Measurements from ENCODE around the gene UMODL1.

The UMODL1 gene

DNA sequence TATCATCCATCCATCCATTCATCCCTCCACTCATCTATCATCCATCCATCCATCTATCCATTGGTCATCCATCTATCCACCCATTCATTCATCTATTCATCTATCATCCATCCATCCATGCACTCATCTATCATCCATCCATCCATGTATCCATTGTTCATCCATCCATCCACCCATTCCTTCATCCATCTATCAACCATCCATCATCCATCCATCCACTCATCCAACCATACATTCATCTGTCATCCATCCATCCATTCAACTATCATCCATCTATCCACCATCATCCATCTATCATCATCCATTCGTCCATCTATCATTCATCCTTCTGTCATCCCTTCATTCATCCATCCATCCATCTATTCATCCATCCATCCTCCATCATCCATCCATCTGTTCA is 61.1 kb downstream of the UMODL1 start:
- Histone ChIP-seq H3K27me3 (peaks cover 11% of the 10 kb centered on the region), H3K27ac (no peak overlapping the region), H3K4me1 (ENCODE audit: control insufficient read depth in 1 of 2, insufficient read depth in 1 of 2, low read depth in 1 of 2, low read length in 1 of 2) (no peaks in the 10 kb centered on the region), H3K4me3 (ENCODE audit: low read depth in 1 of 2, low read length in 1 of 2) (no peak overlapping the region), H3K36me3 (no peaks in the 10 kb centered on the region), H3K9me3 (no peaks in the 10 kb centered on the region)
- TF ChIP-seq, protein P1, sequence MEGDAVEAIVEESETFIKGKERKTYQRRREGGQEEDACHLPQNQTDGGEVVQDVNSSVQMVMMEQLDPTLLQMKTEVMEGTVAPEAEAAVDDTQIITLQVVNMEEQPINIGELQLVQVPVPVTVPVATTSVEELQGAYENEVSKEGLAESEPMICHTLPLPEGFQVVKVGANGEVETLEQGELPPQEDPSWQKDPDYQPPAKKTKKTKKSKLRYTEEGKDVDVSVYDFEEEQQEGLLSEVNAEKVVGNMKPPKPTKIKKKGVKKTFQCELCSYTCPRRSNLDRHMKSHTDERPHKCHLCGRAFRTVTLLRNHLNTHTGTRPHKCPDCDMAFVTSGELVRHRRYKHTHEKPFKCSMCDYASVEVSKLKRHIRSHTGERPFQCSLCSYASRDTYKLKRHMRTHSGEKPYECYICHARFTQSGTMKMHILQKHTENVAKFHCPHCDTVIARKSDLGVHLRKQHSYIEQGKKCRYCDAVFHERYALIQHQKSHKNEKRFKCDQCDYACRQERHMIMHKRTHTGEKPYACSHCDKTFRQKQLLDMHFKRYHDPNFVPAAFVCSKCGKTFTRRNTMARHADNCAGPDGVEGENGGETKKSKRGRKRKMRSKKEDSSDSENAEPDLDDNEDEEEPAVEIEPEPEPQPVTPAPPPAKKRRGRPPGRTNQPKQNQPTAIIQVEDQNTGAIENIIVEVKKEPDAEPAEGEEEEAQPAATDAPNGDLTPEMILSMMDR (IDR thresholded peaks at IDR 0.05): no peak

DNA sequence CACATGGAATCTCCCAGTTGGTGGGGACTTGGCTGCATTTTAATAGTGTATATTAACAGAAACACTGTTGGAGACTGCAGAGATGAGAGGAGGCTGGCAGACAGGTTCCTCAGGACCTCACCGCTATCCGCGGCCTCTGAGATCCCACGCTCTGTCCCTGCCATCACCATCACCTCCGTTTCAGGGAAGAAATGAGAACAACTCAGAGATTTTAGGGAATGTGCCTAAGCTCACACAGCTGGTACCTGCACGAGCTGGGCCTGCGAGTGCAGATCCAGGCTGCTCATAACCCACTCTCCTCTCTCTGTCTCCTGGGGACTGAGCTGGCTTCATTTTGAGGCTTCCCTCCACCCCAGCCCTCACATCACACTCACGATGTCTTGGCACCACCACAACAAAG is 62.0 kb downstream of the UMODL1 start:
- TF ChIP-seq, protein P1 (IDR thresholded peaks at IDR 0.05): no peak
- no peaks in the 10 kb centered on the region for H3K9me3 ChIP-seq
- no peak overlapping the region for H3K27ac ChIP-seq
- no peaks in the 10 kb centered on the region for H3K4me1 ChIP-seq (ENCODE audit: control insufficient read depth in 1 of 2, insufficient read depth in 1 of 2, low read depth in 1 of 2, low read length in 1 of 2)
- H3K36me3 ChIP-seq: no peaks in the 10 kb centered on the region
- H3K27me3 ChIP-seq: peaks cover 2% of the 10 kb centered on the region
- H3K4me3 ChIP-seq (ENCODE audit: low read depth in 1 of 2, low read length in 1 of 2): no peak overlapping the region

DNA sequence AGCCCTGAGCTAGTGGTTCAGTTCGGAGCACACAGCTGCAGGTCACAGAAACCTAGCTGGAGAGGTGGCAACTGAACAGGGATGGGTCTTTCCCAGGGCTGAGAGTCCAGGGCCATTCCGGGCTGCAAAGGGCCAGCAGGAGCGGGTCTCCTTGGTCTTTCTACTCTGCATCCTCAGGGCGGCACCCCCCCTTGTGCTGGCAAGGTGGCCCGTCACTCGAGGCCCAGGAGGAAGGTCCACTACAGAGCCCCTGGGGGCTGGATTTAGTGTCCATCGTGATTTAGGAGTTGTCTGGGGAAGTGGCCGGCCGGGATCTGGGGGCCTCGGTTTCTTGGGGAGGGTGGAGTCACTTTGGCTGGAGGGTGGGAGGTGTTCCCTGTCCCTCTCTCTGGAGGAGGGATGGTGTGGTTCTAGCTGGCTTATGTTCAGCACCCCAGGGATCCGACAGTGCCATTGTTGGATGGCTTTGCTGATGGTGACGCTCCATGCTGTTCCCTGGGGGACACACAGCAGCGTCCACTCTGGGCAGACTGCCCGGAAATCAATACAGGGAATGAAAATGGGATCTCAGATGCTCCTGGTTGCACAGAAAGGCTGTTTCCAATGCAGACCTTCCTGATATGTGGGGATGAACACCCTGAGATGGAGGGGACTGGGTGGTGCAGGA is 64.4 kb downstream of the UMODL1 start:
- no peaks in the 10 kb centered on the region for H3K4me1 ChIP-seq (ENCODE audit: control insufficient read depth in 1 of 2, insufficient read depth in 1 of 2, low read depth in 1 of 2, low read length in 1 of 2)
- peaks cover 7% of the 10 kb centered on the region for H3K27me3 ChIP-seq
- H3K4me3 ChIP-seq (ENCODE audit: low read depth in 1 of 2, low read length in 1 of 2): no peak overlapping the region
- no peaks in the 10 kb centered on the region for H3K9me3 ChIP-seq
- H3K36me3 ChIP-seq: no peaks in the 10 kb centered on the region
- no peak overlapping the region for H3K27ac ChIP-seq
- TF ChIP-seq, protein P1 (IDR thresholded peaks at IDR 0.05): no peak

DNA sequence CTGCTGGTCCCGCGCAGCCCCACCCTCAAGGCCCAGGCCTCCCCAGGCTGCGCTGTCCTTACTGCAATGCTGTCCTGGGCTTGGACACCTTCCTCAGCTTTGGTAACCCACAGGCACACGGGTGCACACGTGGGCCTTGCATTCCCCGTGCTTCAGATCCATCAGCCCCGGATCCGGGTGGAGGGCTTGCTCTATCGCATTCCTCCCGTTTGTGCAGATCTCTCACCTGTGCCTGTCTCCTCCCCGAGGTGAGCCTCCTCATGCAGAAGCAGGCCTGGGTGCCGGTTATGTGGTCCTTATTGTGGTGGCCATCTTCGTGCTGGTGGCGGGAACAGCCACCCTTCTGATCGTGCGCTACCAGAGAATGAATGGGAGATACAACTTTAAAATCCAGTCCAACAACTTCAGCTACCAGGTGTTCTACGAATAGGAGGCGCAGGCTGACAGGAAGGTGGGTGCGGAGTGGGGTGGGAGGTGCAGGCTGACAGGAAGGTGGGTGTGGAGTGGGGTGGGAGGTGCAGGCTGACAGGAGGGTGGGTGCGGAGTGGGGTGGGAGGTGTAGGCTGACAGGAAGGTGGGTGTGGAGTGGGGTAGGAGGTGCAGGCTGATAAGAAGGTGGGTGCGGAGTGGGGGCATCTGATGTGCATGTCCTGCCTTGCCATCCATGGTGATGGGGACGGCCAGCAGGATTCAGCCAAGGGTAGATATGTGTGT is 66.2 kb downstream of the UMODL1 start:
- H3K4me1 ChIP-seq (ENCODE audit: control insufficient read depth in 1 of 2, insufficient read depth in 1 of 2, low read depth in 1 of 2, low read length in 1 of 2): no peaks in the 10 kb centered on the region
- H3K9me3 ChIP-seq: no peaks in the 10 kb centered on the region
- H3K27ac ChIP-seq: no peak overlapping the region
- H3K27me3 ChIP-seq: peaks cover 23% of the 10 kb centered on the region
- no peaks in the 10 kb centered on the region for H3K36me3 ChIP-seq
- no peak overlapping the region for H3K4me3 ChIP-seq (ENCODE audit: low read depth in 1 of 2, low read length in 1 of 2)
- TF ChIP-seq, protein P1 (IDR thresholded peaks at IDR 0.05): no peak

DNA sequence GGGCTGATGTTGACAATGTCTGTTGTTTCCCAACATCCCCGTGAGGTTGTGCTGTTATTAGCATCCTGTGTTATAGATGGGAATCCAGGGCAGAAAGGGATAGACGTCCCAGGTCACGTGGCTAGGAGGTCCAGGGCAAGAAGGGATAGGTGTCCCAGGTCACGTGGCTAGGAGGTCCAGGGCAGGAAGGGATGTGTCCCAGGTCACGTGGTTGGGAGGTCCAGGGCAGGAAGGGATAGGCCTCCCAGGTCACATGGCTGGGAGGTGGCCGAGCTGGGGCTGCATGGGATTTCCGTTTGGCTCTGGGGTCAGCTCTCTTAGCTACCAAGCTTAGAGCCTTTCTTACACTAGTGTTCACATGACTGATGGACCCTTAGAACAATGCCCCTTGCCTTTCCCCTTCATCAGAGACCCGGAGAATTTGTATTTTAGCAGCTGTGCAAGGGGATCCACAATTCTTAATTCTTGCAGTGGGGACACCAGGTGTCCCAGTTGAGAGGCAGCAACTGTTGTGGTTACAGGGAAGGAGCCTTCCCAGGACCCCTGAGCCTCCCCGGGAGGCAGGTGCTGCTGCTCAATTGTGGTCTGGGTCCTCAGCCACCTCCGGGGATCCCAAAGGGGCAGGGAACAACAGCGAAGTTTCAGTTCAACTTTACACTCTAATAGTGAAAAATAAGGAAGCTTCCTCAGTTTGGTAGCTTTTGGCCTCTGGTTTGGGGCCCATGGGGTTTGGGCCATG is 69.2 kb downstream of the UMODL1 start:
- Histone ChIP-seq H3K27ac (no peak overlapping the region), H3K9me3 (no peaks in the 10 kb centered on the region), H3K27me3 (peaks cover 50% of the 10 kb centered on the region), H3K4me3 (ENCODE audit: low read depth in 1 of 2, low read length in 1 of 2) (no peak overlapping the region), H3K36me3 (no peaks in the 10 kb centered on the region), H3K4me1 (ENCODE audit: control insufficient read depth in 1 of 2, insufficient read depth in 1 of 2, low read depth in 1 of 2, low read length in 1 of 2) (no peaks in the 10 kb centered on the region)
- TF ChIP-seq, protein P1 (IDR thresholded peaks at IDR 0.05): no peak

All from neutrophil (primary cell).